OCI-LY3 (cell line): ENCODE data around the gene CAMSAP2.

Experiments
- EZH2phosphoT487 ChIP-seq: fragments of 200-600 bp; shearing (Covaris generic); IDR thresholded peaks from 2 replicates; pipeline ENCODE4 v1.6.1; 2018; ENCODE audit warnings: antibody characterized with exemption, mixed run types, low read depth
- TF ChIP-seq, protein P1 (sequence below): fragments of 200-600, 300-600 bp; sonication (generic); IDR thresholded peaks from 2 replicates; pipeline ENCODE4 v1.5.1; 2014; ENCODE audit warnings: antibody characterized with exemption, low read length, low read depth

DNA sequence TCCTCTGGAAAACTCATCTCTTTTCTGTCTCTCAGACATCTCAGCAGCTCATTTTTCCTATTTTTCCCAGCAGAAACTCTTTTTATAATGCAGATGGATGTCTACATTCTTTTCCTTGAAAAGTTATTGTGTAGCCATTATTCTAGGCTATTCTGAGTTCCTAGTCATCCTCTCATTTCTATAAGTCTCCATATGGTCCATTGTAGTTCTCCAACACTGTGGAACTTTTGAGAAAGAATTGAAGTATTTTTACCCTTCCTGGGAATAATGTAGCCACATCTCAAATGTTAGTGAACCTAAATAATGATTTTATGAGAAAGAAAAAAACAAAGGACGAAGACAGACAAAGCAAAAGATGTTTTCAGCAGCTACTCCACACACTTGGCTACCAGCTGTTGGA lies 107.7 kb downstream of the CAMSAP2 start:
- TF ChIP-seq EZH2phosphoT487, result no peak
- TF ChIP-seq, protein P1, sequence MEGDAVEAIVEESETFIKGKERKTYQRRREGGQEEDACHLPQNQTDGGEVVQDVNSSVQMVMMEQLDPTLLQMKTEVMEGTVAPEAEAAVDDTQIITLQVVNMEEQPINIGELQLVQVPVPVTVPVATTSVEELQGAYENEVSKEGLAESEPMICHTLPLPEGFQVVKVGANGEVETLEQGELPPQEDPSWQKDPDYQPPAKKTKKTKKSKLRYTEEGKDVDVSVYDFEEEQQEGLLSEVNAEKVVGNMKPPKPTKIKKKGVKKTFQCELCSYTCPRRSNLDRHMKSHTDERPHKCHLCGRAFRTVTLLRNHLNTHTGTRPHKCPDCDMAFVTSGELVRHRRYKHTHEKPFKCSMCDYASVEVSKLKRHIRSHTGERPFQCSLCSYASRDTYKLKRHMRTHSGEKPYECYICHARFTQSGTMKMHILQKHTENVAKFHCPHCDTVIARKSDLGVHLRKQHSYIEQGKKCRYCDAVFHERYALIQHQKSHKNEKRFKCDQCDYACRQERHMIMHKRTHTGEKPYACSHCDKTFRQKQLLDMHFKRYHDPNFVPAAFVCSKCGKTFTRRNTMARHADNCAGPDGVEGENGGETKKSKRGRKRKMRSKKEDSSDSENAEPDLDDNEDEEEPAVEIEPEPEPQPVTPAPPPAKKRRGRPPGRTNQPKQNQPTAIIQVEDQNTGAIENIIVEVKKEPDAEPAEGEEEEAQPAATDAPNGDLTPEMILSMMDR, result no peak
